ENCODE data around the gene HSD17B8. TPM values are rescaled to one million over a fixed set of nuclear protein-coding genes. Genes with fewer than 3 reads are reported as not detected.
A peak's percentile ranks its signal among the peaks of the same experiment; 100 is the strongest.

HSD17B8 gene
- total RNA-seq, 2 donors from 2014 or later: 5.7 to 6.8 TPM

GRCh38 chr6:33213166-33213988 lies 8.9 kb downstream of the HSD17B8 start:
- H3K27me3 Mint-ChIP-seq (ENCODE audit: insufficient read depth): peaks cover 64% of the 10 kb centered on the region
- DNase-seq: peak; percentile 81
- peaks cover 26% of the 10 kb centered on the region for H3K27me3 ChIP-seq (ENCODE audit: control insufficient read depth, insufficient read depth, low read length, poor library complexity, severe bottlenecking)

GRCh38 chr6:33213989-33214335 lies 9.5 kb downstream of the HSD17B8 start:
- no peak overlapping the region for H3K27ac ChIP-seq (ENCODE audit: low read depth, low read length)
- peak overlapping the region; percentile 85 for H3K4me3 ChIP-seq (ENCODE audit: low read length)
- peaks cover 16% of the 10 kb centered on the region for H3K4me1 Mint-ChIP-seq
- H3K36me3 Mint-ChIP-seq (ENCODE audit: low read depth): peaks cover 19% of the 10 kb centered on the region
- peak overlapping the region; percentile 39 for H3K27ac Mint-ChIP-seq
- DNase-seq: peak; percentile 54
- H3K36me3 ChIP-seq (ENCODE audit: control insufficient read depth, insufficient read depth, low read length): peaks cover 20% of the 10 kb centered on the region
- H3K4me1 ChIP-seq (ENCODE audit: control insufficient read depth, insufficient read depth, low read length): peaks cover 2% of the 10 kb centered on the region
- 29 to 38% methylated on average over 3 to 9 of the region's 9 CpGs for WGBS, 2 experiments (ENCODE audit: insufficient coverage in 1 of 2, insufficient read length in 1 of 2)
- peaks cover 32% of the 10 kb centered on the region for H3K27me3 ChIP-seq (ENCODE audit: control insufficient read depth, insufficient read depth, low read length, poor library complexity, severe bottlenecking)
- peaks cover 70% of the 10 kb centered on the region for H3K27me3 Mint-ChIP-seq (ENCODE audit: insufficient read depth)
- H3K4me3 Mint-ChIP-seq: peak overlapping the region; percentile 81
- TF ChIP-seq CTCF (conservative IDR thresholded peaks at IDR 0.05): no peak
- no peaks in the 10 kb centered on the region for H3K9me3 Mint-ChIP-seq
- H3K9me3 ChIP-seq (ENCODE audit: control insufficient read depth, low read length): no peaks in the 10 kb centered on the region
- H3K9ac ChIP-seq (ENCODE audit: extremely low read depth, low read length, poor library complexity, severe bottlenecking): no peak overlapping the region

More at GRCh38 chr6:33213166-33213988, 8.9 kb downstream of the HSD17B8 start:
- peaks cover 20% of the 10 kb centered on the region for H3K4me1 Mint-ChIP-seq
- Histone ChIP-seq H3K4me1 (ENCODE audit: control insufficient read depth, insufficient read depth, low read length) (peaks cover 4% of the 10 kb centered on the region), H3K9ac (ENCODE audit: extremely low read depth, low read length, poor library complexity, severe bottlenecking) (peak overlapping the region; percentile 51), H3K4me3 (ENCODE audit: low read length) (peak overlapping the region; percentile 85), H3K36me3 (ENCODE audit: control insufficient read depth, insufficient read depth, low read length) (peaks cover 20% of the 10 kb centered on the region), H3K27ac (ENCODE audit: low read depth, low read length) (peak overlapping the region; percentile 29), H3K9me3 (ENCODE audit: control insufficient read depth, low read length) (no peaks in the 10 kb centered on the region)
- no peaks in the 10 kb centered on the region for H3K9me3 Mint-ChIP-seq
- 3% methylated on average over 13 to 43 of the region's 43 CpGs for WGBS, 2 experiments (ENCODE audit: insufficient coverage in 1 of 2, insufficient read length in 1 of 2)
- peak overlapping the region; percentile 81 for H3K4me3 Mint-ChIP-seq
- TF ChIP-seq CTCF (conservative IDR thresholded peaks at IDR 0.05): no peak
- H3K27ac Mint-ChIP-seq: peak overlapping the region; percentile 39
- peaks cover 19% of the 10 kb centered on the region for H3K36me3 Mint-ChIP-seq (ENCODE audit: low read depth)

GRCh38 chr6:33215271-33216116 lies 11.0 kb downstream of the HSD17B8 start:
- TF ChIP-seq CTCF (conservative IDR thresholded peaks at IDR 0.05): no peak
- H3K27ac Mint-ChIP-seq: no peak overlapping the region
- peaks cover 12% of the 10 kb centered on the region for H3K4me1 Mint-ChIP-seq
- H3K36me3 ChIP-seq (ENCODE audit: control insufficient read depth, insufficient read depth, low read length): peaks cover 5% of the 10 kb centered on the region
- no peak overlapping the region for H3K4me3 Mint-ChIP-seq
- peaks cover 83% of the 10 kb centered on the region for H3K27me3 Mint-ChIP-seq (ENCODE audit: insufficient read depth)
- H3K27ac ChIP-seq (ENCODE audit: low read depth, low read length): no peak overlapping the region
- peaks cover 34% of the 10 kb centered on the region for H3K27me3 ChIP-seq (ENCODE audit: control insufficient read depth, insufficient read depth, low read length, poor library complexity, severe bottlenecking)
- H3K36me3 Mint-ChIP-seq (ENCODE audit: low read depth): peaks cover 5% of the 10 kb centered on the region
- WGBS, 2 experiments (ENCODE audit: insufficient coverage in 1 of 2, insufficient read length in 1 of 2): 83 to 89% methylated on average over 5 to 9 of the region's 9 CpGs
- DNase-seq: peak; percentile 58
- H3K9me3 Mint-ChIP-seq: peaks cover 2% of the 10 kb centered on the region
- H3K9ac ChIP-seq (ENCODE audit: extremely low read depth, low read length, poor library complexity, severe bottlenecking): no peak overlapping the region
- H3K4me1 ChIP-seq (ENCODE audit: control insufficient read depth, insufficient read depth, low read length): no peaks in the 10 kb centered on the region
- H3K4me3 ChIP-seq (ENCODE audit: low read length): no peak overlapping the region
- H3K9me3 ChIP-seq (ENCODE audit: control insufficient read depth, low read length): no peaks in the 10 kb centered on the region
